HEK293 (cell line): ENCODE measurements around the gene CHMP6.

Experiments used
- GFI1B ChIP-seq: fragments of 450-650 bp; formaldehyde crosslinking; IDR thresholded peaks from 2 replicates; pipeline ENCODE4 v1.5.1; 2016; ENCODE audit warnings: missing biosample characterization, missing genetic modification characterization
- KLF10 ChIP-seq: fragments of 450-650 bp; IDR thresholded peaks from 2 replicates; pipeline ENCODE4 v1.5.1; 2018; ENCODE audit warnings: missing biosample characterization, mild to moderate bottlenecking, missing genetic modification characterization
- KLF16 ChIP-seq: fragments of 450-650 bp; formaldehyde crosslinking; IDR thresholded peaks from 2 replicates; pipeline ENCODE4 v1.5.1; 2017; ENCODE audit warnings: missing biosample characterization, missing genetic modification characterization
- KLF9 ChIP-seq: fragments of 450-650 bp; formaldehyde crosslinking; IDR thresholded peaks from 2 replicates; pipeline ENCODE4 v1.5.1; 2016; ENCODE audit warnings: missing biosample characterization, missing genetic modification characterization, low read depth
- OVOL3 ChIP-seq: fragments of 450-650 bp; formaldehyde crosslinking; IDR thresholded peaks from 2 replicates; pipeline ENCODE4 v1.5.1; 2016; ENCODE audit warnings: missing biosample characterization, missing genetic modification characterization
- SALL2 ChIP-seq: fragments of 450-650 bp; formaldehyde crosslinking; IDR thresholded peaks from 2 replicates; pipeline ENCODE4 v1.5.0; 2017; ENCODE audit warnings: missing biosample characterization, mild to moderate bottlenecking, missing genetic modification characterization, borderline replicate concordance
- YY1 ChIP-seq: fragments of 450-650 bp; formaldehyde crosslinking; IDR thresholded peaks from 2 replicates; pipeline ENCODE4 v1.5.1; 2018; ENCODE audit warnings: missing biosample characterization, missing genetic modification characterization
- ZBTB10 ChIP-seq: fragments of 450-650 bp; formaldehyde crosslinking; IDR thresholded peaks from 2 replicates; pipeline ENCODE4 v1.5.1; 2016; ENCODE audit warnings: missing biosample characterization, missing genetic modification characterization
- ZBTB6 ChIP-seq: fragments of 450-650 bp; formaldehyde crosslinking; IDR thresholded peaks from 2 replicates; pipeline ENCODE4 v1.5.1; 2017; ENCODE audit warnings: missing biosample characterization, missing genetic modification characterization
- ZNF132 ChIP-seq: fragments of 450-650 bp; formaldehyde crosslinking; IDR thresholded peaks from 2 replicates; pipeline ENCODE4 v1.5.1; 2017; ENCODE audit warnings: missing biosample characterization, missing genetic modification characterization, borderline replicate concordance
- ZNF248 ChIP-seq: fragments of 450-650 bp; formaldehyde crosslinking; IDR thresholded peaks from 2 replicates; pipeline ENCODE4 v1.5.1; 2017; ENCODE audit warnings: missing biosample characterization, missing genetic modification characterization
- ZNF433 ChIP-seq: fragments of 450-650 bp; formaldehyde crosslinking; IDR thresholded peaks from 2 replicates; pipeline ENCODE4 v1.5.1; 2016; ENCODE audit warnings: missing biosample characterization, missing genetic modification characterization, low read depth
- ZNF510 ChIP-seq: fragments of 450-650 bp; formaldehyde crosslinking; IDR thresholded peaks from 2 replicates; pipeline ENCODE4 v1.5.1; 2018; ENCODE audit warnings: mild to moderate bottlenecking, missing genetic modification characterization, missing biosample characterization; ENCODE audit not compliant: insufficient replicate concordance
- ZNF600 ChIP-seq: fragments of 450-650 bp; formaldehyde crosslinking; IDR thresholded peaks from 2 replicates; pipeline ENCODE4 v1.5.1; 2016; ENCODE audit warnings: missing biosample characterization, missing genetic modification characterization
- ZNF610 ChIP-seq: fragments of 450-650 bp; formaldehyde crosslinking; IDR thresholded peaks from 2 replicates; pipeline ENCODE4 v1.5.1; 2016; ENCODE audit warnings: missing biosample characterization, missing genetic modification characterization, borderline replicate concordance
- ZNF791 ChIP-seq: fragments of 450-650 bp; formaldehyde crosslinking; IDR thresholded peaks from 2 replicates; pipeline ENCODE4 v1.5.1; 2016; ENCODE audit warnings: missing biosample characterization, missing genetic modification characterization
- ZNF792 ChIP-seq: fragments of 450-650 bp; formaldehyde crosslinking; IDR thresholded peaks from 2 replicates; pipeline ENCODE4 v1.5.1; 2016; ENCODE audit warnings: missing biosample characterization, missing genetic modification characterization
- ZNF843 ChIP-seq: fragments of 450-650 bp; formaldehyde crosslinking; IDR thresholded peaks from 2 replicates; pipeline ENCODE4 v1.5.1; 2016; ENCODE audit warnings: missing biosample characterization, missing genetic modification characterization
- ZSCAN30 ChIP-seq: fragments of 450-650 bp; IDR thresholded peaks from 2 replicates; pipeline ENCODE4 v1.5.1; 2018; ENCODE audit warnings: missing biosample characterization, mild to moderate bottlenecking, missing genetic modification characterization, moderate library complexity
- TF ChIP-seq, protein P1 (sequence below): fragments of 450-650 bp; formaldehyde crosslinking; IDR thresholded peaks from 2 replicates; pipeline ENCODE4 v1.5.1; 2016; ENCODE audit warnings: missing biosample characterization, missing genetic modification characterization
- TF ChIP-seq, protein P2 (sequence below): fragments of 450-650 bp; formaldehyde crosslinking; conservative IDR thresholded peaks from 2 replicates; pipeline ENCODE4 v1.5.1; 2016; ENCODE audit warnings: low read depth, missing biosample characterization, missing genetic modification characterization

The CHMP6 gene

DNA sequence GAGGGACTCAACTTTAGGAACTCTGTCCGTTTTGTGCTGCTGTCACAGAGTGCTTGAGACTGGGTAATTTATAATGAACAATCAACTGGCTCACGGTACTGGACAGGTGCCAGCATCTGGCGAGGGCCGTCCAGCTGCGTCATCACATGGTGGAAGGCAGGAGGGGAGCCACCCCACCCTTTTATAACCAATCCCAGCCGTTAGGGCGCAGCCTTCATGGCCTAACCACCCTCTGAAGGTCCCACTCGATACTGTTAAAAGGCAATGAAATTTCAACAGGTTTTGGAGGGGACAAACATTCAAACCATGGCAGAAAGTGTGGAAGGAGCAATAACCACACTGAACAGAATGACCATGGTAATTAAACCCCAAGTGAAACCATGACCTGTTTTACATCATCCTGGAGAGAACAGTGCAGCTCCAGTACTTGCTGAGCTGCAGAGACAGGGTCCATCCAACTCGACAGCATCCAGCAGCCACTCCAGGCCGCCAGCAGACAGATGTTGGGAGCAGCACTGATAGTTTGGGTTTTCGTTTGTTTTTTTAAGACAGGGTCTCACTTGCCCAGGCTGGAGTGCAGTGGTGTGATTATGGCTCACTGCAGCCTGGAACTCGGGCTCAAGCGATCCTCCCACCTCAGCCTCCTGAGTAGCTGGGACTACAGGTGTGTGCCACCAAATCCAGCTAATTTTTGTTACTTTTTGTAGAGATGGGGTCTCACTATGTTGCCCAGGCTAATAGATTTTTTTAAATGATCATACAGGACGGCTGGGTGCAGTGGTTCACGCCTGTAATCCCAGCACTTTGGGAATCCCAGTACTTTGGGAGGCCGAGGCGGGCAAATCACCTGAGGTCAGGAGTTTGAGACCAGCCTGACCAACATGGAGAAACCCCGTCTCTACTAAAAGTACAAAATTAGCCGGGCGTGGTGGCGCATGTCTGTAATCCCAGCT is 11.0 kb downstream of the CHMP6 start (continued):
- TF ChIP-seq, protein P1, sequence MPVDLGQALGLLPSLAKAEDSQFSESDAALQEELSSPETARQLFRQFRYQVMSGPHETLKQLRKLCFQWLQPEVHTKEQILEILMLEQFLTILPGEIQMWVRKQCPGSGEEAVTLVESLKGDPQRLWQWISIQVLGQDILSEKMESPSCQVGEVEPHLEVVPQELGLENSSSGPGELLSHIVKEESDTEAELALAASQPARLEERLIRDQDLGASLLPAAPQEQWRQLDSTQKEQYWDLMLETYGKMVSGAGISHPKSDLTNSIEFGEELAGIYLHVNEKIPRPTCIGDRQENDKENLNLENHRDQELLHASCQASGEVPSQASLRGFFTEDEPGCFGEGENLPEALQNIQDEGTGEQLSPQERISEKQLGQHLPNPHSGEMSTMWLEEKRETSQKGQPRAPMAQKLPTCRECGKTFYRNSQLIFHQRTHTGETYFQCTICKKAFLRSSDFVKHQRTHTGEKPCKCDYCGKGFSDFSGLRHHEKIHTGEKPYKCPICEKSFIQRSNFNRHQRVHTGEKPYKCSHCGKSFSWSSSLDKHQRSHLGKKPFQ (tag by site-specific recombination) = peak; percentile 65
- TF ChIP-seq KLF9 (tag by site-specific recombination) = 0 out of 2 replicates have a peak, but pooled peaks have one; percentile 12
- no peak for TF ChIP-seq SALL2 (tag by site-specific recombination)
- no peak for TF ChIP-seq OVOL3 (tag by site-specific recombination)
- TF ChIP-seq ZBTB10 (tag by site-specific recombination) = no peak; the same call in 1 of the 2 replicates
- TF ChIP-seq ZBTB6 (tag by site-specific recombination) = peak; percentile 75
- TF ChIP-seq ZNF433 (tag by site-specific recombination) = no peak
- TF ChIP-seq, protein P2, sequence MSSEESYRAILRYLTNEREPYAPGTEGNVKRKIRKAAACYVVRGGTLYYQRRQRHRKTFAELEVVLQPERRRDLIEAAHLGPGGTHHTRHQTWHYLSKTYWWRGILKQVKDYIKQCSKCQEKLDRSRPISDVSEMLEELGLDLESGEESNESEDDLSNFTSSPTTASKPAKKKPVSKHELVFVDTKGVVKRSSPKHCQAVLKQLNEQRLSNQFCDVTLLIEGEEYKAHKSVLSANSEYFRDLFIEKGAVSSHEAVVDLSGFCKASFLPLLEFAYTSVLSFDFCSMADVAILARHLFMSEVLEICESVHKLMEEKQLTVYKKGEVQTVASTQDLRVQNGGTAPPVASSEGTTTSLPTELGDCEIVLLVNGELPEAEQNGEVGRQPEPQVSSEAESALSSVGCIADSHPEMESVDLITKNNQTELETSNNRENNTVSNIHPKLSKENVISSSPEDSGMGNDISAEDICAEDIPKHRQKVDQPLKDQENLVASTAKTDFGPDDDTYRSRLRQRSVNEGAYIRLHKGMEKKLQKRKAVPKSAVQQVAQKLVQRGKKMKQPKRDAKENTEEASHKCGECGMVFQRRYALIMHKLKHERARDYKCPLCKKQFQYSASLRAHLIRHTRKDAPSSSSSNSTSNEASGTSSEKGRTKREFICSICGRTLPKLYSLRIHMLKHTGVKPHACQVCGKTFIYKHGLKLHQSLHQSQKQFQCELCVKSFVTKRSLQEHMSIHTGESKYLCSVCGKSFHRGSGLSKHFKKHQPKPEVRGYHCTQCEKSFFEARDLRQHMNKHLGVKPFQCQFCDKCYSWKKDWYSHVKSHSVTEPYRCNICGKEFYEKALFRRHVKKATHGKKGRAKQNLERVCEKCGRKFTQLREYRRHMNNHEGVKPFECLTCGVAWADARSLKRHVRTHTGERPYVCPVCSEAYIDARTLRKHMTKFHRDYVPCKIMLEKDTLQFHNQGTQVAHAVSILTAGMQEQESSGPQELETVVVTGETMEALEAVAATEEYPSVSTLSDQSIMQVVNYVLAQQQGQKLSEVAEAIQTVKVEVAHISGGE (tag by site-specific recombination) = no peak
- no peak for TF ChIP-seq KLF10 (tag by site-specific recombination)
- TF ChIP-seq KLF16 (tag by site-specific recombination) = no peak
- no peak for TF ChIP-seq ZNF510 (tag by site-specific recombination)
- TF ChIP-seq ZNF843 (tag by site-specific recombination) = no peak
- TF ChIP-seq ZNF248 (tag by site-specific recombination) = no peak
- TF ChIP-seq ZSCAN30 (tag by site-specific recombination) = no peak; the same call in 1 of the 2 replicates
- TF ChIP-seq ZNF791 (tag by site-specific recombination) = no peak
- TF ChIP-seq ZNF792 (tag by site-specific recombination) = no peak
- no peak for TF ChIP-seq ZNF132 (tag by site-specific recombination)
- no peak for TF ChIP-seq GFI1B (tag by site-specific recombination)
- no peak for TF ChIP-seq ZNF610 (tag by site-specific recombination)
- no peak for TF ChIP-seq YY1 (tag by site-specific recombination)
- TF ChIP-seq ZNF600 (tag by site-specific recombination) = peak; percentile 87
- TF ChIP-seq, all 188 proteins: peak for 34
